K562 (cell line): ENCODE measurements around the gene HAPSTR1.

ENCODE experiments used
- EZH2 ChIP-seq: IDR thresholded peaks from 2 replicates; pipeline ENCODE4 v1.6.1; 2012; ENCODE audit warnings: low read depth, mild to moderate bottlenecking, inconsistent platforms, low read length, borderline replicate concordance
- SNIP1 ChIP-seq: fragments of 450-650 bp; IDR thresholded peaks from 2 replicates; pipeline ENCODE4 v1.7.1; 2017; ENCODE audit warnings: low read depth, mild to moderate bottlenecking
- ZKSCAN8 ChIP-seq: fragments of 200-800 bp; sonication (Bioruptor generic); IDR thresholded peaks from 2 replicates; pipeline ENCODE4 v1.6.1; 2016; ENCODE audit warnings: missing genetic modification characterization, missing compliant biosample characterization
- TF ChIP-seq, protein P1 (sequence below), 3 experiments: IDR thresholded peaks in 2 of 3; conservative IDR thresholded peaks in 1 of 3; 2 replicates each; pipeline ENCODE4 v1.5.1; 2011 to 2012; ENCODE audit warnings: low read length in 3 of 3, mild to moderate bottlenecking in 3 of 3, control low read depth in 2 of 3, improper control_type of control experiment in 1 of 3, inconsistent platforms in 1 of 3, low read depth in 1 of 3, mixed read lengths in 1 of 3, moderate library complexity in 1 of 3; ENCODE audit not compliant: insufficient read depth in 2 of 3
- TF ChIP-seq, protein P2 (sequence below): sonication (generic); formaldehyde crosslinking; IDR thresholded peaks from 2 replicates; pipeline ENCODE4 v1.8.1; 2022; ENCODE audit warnings: missing genetic modification reagents

DNA sequence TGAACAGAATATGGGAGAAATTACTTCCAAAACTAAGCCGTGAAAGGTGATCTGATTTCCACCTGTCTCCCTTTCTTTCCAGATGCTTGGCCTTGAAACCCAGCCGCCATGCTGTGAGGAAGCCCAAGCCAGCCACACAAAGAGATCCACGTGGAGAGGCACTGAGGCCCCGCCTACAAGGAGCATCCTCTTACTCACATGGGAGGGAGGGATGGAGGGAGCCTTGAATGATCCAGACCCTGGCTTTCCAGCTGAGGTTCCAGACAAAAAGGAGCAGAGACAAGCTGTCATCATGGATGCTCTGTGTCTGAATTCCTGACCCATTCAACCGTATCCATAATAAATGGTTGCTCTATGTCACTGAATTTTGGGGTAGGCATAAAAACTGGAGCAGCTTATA, 48.9 kb upstream of the HAPSTR1 start:
- TF ChIP-seq, protein P1, sequence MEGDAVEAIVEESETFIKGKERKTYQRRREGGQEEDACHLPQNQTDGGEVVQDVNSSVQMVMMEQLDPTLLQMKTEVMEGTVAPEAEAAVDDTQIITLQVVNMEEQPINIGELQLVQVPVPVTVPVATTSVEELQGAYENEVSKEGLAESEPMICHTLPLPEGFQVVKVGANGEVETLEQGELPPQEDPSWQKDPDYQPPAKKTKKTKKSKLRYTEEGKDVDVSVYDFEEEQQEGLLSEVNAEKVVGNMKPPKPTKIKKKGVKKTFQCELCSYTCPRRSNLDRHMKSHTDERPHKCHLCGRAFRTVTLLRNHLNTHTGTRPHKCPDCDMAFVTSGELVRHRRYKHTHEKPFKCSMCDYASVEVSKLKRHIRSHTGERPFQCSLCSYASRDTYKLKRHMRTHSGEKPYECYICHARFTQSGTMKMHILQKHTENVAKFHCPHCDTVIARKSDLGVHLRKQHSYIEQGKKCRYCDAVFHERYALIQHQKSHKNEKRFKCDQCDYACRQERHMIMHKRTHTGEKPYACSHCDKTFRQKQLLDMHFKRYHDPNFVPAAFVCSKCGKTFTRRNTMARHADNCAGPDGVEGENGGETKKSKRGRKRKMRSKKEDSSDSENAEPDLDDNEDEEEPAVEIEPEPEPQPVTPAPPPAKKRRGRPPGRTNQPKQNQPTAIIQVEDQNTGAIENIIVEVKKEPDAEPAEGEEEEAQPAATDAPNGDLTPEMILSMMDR (IDR thresholded peaks at IDR 0.05 in 2 of 3, conservative IDR thresholded peaks at IDR 0.05 in 1 of 3; ENCODE audit: insufficient read depth in 2 of 3, low read depth in 1 of 3, low read length in 3 of 3) = no peak
- TF ChIP-seq SNIP1 (no peak), EZH2 (no peak), ZKSCAN8 (CRISPR knock-in tag) (no peak)
- TF ChIP-seq, protein P2, sequence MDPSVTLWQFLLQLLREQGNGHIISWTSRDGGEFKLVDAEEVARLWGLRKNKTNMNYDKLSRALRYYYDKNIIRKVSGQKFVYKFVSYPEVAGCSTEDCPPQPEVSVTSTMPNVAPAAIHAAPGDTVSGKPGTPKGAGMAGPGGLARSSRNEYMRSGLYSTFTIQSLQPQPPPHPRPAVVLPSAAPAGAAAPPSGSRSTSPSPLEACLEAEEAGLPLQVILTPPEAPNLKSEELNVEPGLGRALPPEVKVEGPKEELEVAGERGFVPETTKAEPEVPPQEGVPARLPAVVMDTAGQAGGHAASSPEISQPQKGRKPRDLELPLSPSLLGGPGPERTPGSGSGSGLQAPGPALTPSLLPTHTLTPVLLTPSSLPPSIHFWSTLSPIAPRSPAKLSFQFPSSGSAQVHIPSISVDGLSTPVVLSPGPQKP = no peak
